ENCODE data around the gene MTTP.

Gene MTTP

DNA sequence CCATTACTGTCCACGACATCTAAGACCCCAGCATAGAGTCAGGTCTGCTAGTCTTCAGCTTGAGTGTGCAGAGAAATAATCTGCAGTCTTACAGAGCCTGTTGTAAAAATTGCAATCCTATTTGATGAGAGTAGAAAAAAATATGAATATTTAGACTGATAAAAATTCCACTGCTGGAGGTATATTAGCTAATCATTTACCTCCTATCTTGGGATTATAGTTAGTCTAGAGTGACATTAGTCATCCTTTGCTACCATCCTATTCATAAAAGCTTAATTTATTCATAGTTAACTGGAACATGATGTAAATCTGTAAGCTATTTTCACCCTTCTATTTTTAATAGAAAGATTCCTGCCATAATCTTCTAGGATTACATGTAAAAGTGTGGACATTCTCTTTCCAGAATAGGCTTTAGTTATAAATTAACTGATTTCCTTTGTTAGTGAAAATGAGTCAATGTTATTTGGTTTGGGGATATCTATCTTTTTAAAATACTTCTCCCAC, 56.3 kb downstream of the MTTP start:
- H3K27me3 ChIP-seq = no peaks in the 10 kb centered on the region
- TF ChIP-seq, protein P1, sequence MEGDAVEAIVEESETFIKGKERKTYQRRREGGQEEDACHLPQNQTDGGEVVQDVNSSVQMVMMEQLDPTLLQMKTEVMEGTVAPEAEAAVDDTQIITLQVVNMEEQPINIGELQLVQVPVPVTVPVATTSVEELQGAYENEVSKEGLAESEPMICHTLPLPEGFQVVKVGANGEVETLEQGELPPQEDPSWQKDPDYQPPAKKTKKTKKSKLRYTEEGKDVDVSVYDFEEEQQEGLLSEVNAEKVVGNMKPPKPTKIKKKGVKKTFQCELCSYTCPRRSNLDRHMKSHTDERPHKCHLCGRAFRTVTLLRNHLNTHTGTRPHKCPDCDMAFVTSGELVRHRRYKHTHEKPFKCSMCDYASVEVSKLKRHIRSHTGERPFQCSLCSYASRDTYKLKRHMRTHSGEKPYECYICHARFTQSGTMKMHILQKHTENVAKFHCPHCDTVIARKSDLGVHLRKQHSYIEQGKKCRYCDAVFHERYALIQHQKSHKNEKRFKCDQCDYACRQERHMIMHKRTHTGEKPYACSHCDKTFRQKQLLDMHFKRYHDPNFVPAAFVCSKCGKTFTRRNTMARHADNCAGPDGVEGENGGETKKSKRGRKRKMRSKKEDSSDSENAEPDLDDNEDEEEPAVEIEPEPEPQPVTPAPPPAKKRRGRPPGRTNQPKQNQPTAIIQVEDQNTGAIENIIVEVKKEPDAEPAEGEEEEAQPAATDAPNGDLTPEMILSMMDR (IDR thresholded peaks at IDR 0.05) = no peak

DNA sequence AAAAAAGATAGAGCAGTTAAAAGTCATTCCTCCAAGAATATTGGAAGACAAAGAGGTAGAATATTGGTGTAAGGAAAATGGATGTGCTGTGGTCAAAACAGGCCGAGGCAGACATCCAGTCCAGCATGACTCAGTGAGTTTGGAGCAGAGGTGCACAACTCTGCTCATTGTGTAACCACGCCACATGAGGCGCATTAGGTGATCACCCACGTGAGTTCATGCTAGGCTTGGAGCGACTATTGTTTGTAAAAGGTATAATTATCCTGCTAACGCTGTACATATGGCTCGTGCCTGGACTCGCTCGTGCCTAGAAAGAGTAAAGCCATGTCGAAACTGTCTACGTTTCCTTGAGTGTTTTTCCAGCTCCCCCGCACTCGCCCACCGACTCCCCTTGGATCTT, 59.1 kb downstream of the MTTP start:
- TF ChIP-seq, protein P1 (IDR thresholded peaks at IDR 0.05) = no peak
- Histone ChIP-seq H3K9me3 (no peaks in the 10 kb centered on the region), H3K27me3 (no peaks in the 10 kb centered on the region), H3K27ac (no peak overlapping the region), H3K4me1 (ENCODE audit: control insufficient read depth in 1 of 2, insufficient read depth in 1 of 2, low read depth in 1 of 2, low read length in 1 of 2) (no peaks in the 10 kb centered on the region), H3K36me3 (no peaks in the 10 kb centered on the region), H3K4me3 (ENCODE audit: low read depth in 1 of 2, low read length in 1 of 2) (no peak overlapping the region)

More for the DNA sequence above, 56.3 kb downstream of the MTTP start:
- Histone ChIP-seq H3K36me3 (no peaks in the 10 kb centered on the region), H3K4me3 (ENCODE audit: low read depth in 1 of 2, low read length in 1 of 2) (no peak overlapping the region), H3K9me3 (no peaks in the 10 kb centered on the region), H3K4me1 (ENCODE audit: control insufficient read depth in 1 of 2, insufficient read depth in 1 of 2, low read depth in 1 of 2, low read length in 1 of 2) (no peaks in the 10 kb centered on the region), H3K27ac (no peak overlapping the region)

DNA sequence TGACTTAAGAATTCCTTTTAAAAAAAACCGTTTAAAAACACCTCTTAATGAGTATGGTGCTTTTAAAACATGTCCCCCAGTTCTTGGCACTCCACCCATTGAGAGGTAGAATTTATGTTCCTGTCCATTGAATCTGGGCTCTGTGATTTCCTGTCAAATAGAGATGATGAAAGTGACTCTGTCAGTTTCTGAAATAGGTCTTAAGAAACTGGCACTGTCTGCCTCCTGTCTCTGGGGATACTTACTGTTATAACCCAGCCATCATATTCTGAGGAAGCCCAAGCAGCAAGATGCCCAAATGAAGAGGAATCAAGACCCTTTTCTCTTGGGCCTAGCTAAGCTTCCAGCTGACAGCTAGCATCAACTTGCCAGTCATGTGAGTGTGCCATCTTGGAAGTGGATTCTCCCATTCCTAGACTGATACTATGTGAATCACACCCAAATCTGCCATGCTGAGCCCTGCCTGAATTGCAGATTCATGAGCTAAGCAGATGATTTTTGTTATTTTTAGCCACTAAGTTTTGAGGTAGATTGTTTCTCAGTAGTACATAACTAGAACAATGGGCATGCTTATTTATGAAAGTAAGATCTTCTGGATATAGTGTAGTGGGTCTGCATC, 60.2 kb downstream of the MTTP start:
- no peak overlapping the region for H3K27ac ChIP-seq

DNA sequence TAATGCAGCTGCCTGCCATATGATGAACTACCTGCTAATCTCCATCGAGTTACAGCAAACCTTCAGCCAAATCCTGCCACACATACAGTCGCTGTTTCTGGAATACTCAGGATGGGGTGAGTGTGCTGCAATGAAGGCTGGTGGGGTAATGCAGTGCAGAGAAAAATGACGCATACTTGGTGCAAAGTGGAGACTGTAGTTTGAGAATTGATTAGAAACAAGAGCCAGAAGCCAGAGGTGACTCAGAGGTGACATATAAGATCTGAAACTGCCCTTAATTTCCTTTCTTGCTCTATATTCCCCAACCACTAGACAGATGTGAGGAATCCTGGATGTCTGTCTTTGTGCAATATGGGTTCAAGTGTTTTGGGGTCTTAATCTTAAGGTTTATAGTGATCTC, 61.0 kb downstream of the MTTP start:
- TF ChIP-seq, protein P1 (IDR thresholded peaks at IDR 0.05) = no peak
- Histone ChIP-seq H3K27me3 (no peaks in the 10 kb centered on the region), H3K9me3 (no peaks in the 10 kb centered on the region), H3K27ac (no peak overlapping the region), H3K4me1 (ENCODE audit: control insufficient read depth in 1 of 2, insufficient read depth in 1 of 2, low read depth in 1 of 2, low read length in 1 of 2) (no peaks in the 10 kb centered on the region), H3K4me3 (ENCODE audit: low read depth in 1 of 2, low read length in 1 of 2) (no peak overlapping the region), H3K36me3 (no peaks in the 10 kb centered on the region)

More for the DNA sequence above, 60.2 kb downstream of the MTTP start:
- H3K4me3 ChIP-seq (ENCODE audit: low read depth in 1 of 2, low read length in 1 of 2) = no peak overlapping the region
- TF ChIP-seq, protein P1 (IDR thresholded peaks at IDR 0.05) = no peak
- H3K4me1 ChIP-seq (ENCODE audit: control insufficient read depth in 1 of 2, insufficient read depth in 1 of 2, low read depth in 1 of 2, low read length in 1 of 2) = no peaks in the 10 kb centered on the region
- no peaks in the 10 kb centered on the region for H3K36me3 ChIP-seq
- H3K27me3 ChIP-seq = no peaks in the 10 kb centered on the region
- no peaks in the 10 kb centered on the region for H3K9me3 ChIP-seq

DNA sequence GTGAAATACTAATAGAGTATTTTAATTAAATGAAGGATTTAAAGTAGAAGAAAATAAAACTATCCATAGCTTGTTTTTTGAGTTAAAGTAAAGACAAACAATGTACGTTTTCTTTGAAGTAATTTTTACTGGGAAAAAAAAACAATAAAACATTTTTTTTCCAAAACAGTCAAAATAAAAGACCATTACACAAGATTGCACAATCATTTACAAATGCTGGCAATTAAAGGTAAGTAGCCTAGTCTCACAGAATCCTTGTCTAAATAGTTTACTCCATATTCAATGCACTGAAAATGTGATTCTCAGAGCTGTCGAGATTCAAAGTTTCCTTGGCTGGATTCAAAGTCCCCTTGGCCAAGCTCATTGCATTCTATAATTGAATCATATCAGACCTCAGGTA, 61.8 kb downstream of the MTTP start:
- Histone ChIP-seq H3K27ac (no peak overlapping the region), H3K4me3 (ENCODE audit: low read depth in 1 of 2, low read length in 1 of 2) (no peak overlapping the region), H3K4me1 (ENCODE audit: control insufficient read depth in 1 of 2, insufficient read depth in 1 of 2, low read depth in 1 of 2, low read length in 1 of 2) (no peaks in the 10 kb centered on the region), H3K36me3 (no peaks in the 10 kb centered on the region), H3K27me3 (no peaks in the 10 kb centered on the region), H3K9me3 (no peaks in the 10 kb centered on the region)
- TF ChIP-seq, protein P1 (IDR thresholded peaks at IDR 0.05) = no peak

Measured in neutrophil (primary cell).